Activated naive CD4-positive, alpha-beta T cell treated with anti-CD3 and anti-CD28 coated beads for 36 hours (primary cell): ENCODE data around the gene ST3GAL3. TPM values are rescaled to one million over a fixed set of nuclear protein-coding genes. Genes with fewer than 3 reads are reported as not detected.

Source experiments
- CTCF ChIA-PET: fragments of 350-600 bp; sonication (Branson Sonifier 250); formaldehyde crosslinking; loops from one replicate; lab custom pipeline; 2021; ENCODE audit warnings: antibody characterized with exemption; lab: Charles Lee
- DNase-seq: peaks from one replicate; pipeline ENCODE4 v3.0.0-alpha.2; 2020
- H3K27ac Mint-ChIP-seq: one replicate; pipeline ENCODE4 v1.8.0; 2021; ENCODE audit warnings: mild to moderate bottlenecking, mixed read lengths
- H3K27me3 Mint-ChIP-seq: one replicate; pipeline ENCODE4 v1.8.0; 2021; ENCODE audit warnings: low read depth, mixed read lengths
- H3K36me3 Mint-ChIP-seq: one replicate; pipeline ENCODE4 v1.8.0; 2021; ENCODE audit warnings: low read depth, mixed read lengths
- H3K4me1 Mint-ChIP-seq: one replicate; pipeline ENCODE4 v1.8.0; 2021; ENCODE audit warnings: low read depth, mixed read lengths
- H3K4me3 Mint-ChIP-seq: one replicate; pipeline ENCODE4 v1.8.0; 2021; ENCODE audit warnings: mild to moderate bottlenecking, moderate library complexity, mixed read lengths
- H3K9me3 Mint-ChIP-seq: one replicate; pipeline ENCODE4 v1.8.0; 2021; ENCODE audit warnings: mixed read lengths
- intact Hi-C: fragments of 100-400 bp; cut with micrococcal nuclease; formaldehyde crosslinking; loops from one replicate; pipeline ENCODE4 v1.15.1; 2023
- total RNA-seq, 2 experiments: library from RNA; stranded (reverse); gene quantifications; one replicate each; pipeline ENCODE4 v1.2.3, GENCODE V29; 2021

Gene ST3GAL3
- total RNA-seq, 2 experiments from 2014 or later = 14.2 to 17.8 TPM

DNA sequence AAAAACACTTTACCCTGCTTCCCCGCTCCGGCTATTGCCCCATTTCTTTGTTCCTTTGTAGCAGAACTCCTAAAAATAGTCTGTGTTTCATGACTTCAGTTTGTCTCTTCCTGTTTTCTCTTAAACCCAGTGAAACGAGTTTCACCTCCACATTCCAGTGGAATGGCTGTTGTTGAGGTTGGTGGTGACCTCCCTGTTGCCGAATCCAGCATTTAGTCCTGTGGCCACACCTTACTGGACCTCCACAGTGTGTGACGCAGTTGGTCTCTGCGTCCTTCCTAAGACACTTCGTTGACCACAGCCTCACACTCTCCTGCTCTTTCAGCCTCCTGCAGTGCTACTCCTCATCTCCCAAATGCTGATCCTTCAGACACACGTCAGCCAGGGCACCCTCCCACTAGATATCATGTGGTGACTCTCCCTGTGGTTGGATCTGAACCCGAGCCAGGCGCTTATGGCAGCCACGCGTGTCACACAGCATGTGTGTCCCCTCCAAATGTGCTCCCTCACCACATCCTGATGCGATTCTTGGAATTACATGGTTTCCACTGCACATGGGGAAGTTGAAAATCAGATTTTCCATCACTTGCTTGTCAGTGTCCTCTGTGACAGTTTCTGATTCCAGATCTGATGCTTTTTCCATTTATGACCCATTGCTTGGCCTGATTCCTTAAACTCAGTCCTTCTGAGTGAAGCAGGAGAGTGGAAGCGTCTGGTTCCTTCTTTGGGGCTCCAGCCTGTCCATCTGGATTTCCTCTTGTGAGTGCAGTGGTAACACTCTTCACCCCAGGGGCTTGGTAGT lies 127.1 kb downstream of the ST3GAL3 start:
- peak; percentile 21 for DNase-seq
- H3K4me1 Mint-ChIP-seq = peaks cover 61% of the 10 kb centered on the region
- no peak overlapping the region for H3K27ac Mint-ChIP-seq
- no peaks in the 10 kb centered on the region for H3K27me3 Mint-ChIP-seq
- no peak overlapping the region for H3K4me3 Mint-ChIP-seq
- CTCF ChIA-PET = no interaction called here
- peaks cover 7% of the 10 kb centered on the region for H3K36me3 Mint-ChIP-seq
- intact Hi-C loops = loop anchor here (5.0 kb wide), 1 partner anchor 98 kb away; the partner anchor contains the start of gene ARTN
- H3K9me3 Mint-ChIP-seq = no peaks in the 10 kb centered on the region

GRCh38 chr1:43835082-43836021 lies 128.0 kb downstream of the ST3GAL3 start:
- peaks cover 61% of the 10 kb centered on the region for H3K4me1 Mint-ChIP-seq
- H3K9me3 Mint-ChIP-seq = no peaks in the 10 kb centered on the region
- peak overlapping the region; percentile 64 for H3K27ac Mint-ChIP-seq
- H3K36me3 Mint-ChIP-seq = peaks cover 11% of the 10 kb centered on the region
- H3K4me3 Mint-ChIP-seq = no peak overlapping the region
- H3K27me3 Mint-ChIP-seq = no peaks in the 10 kb centered on the region
- CTCF ChIA-PET = no interaction called here
- intact Hi-C loops = loop anchor here (2.0 kb wide), 1 partner anchor 29 kb away; no protein-coding TSS in a partner anchor
- no peak for DNase-seq

DNA sequence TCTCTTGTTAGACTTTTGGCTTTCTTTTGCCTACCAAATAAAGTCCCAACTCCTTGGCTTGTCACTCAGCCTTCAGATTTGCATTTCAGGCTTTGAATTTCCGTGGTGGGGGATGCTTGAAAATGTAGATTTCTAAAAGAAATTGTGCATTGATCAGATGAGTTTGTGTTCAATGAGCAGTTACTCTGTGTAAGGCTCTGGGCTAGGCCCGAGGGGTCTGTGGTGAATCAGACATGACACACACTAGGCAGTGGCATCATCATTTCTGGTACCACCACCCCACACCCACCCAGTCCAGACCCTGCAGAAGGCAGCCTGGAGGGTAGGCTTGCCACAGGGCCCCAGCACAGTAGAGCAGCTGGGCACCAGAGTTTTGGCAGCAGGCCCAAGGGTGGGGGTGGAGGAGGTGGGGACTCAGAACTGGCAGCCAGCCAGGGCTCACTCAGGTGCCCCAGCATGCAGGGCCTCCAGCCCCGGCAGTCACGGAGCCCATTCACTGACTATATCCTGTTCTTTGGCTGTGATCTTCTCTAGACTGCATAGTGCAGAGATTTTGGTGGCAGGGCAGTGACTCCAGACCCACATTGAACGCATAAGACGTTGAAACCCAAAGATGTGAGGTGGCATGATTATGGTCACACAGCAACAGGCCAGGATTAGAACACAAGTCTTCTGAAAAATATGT lies 129.1 kb downstream of the ST3GAL3 start:
- DNase-seq = peak; percentile 75
- H3K36me3 Mint-ChIP-seq = peaks cover 15% of the 10 kb centered on the region
- intact Hi-C loops = loop anchor here (2.0 kb wide), 1 partner anchor 28 kb away; no protein-coding TSS in a partner anchor
- H3K4me3 Mint-ChIP-seq = no peak overlapping the region
- H3K27me3 Mint-ChIP-seq = no peaks in the 10 kb centered on the region
- peaks cover 52% of the 10 kb centered on the region for H3K4me1 Mint-ChIP-seq
- CTCF ChIA-PET = no interaction called here
- no peaks in the 10 kb centered on the region for H3K9me3 Mint-ChIP-seq
- peak overlapping the region; percentile 12 for H3K27ac Mint-ChIP-seq

DNA sequence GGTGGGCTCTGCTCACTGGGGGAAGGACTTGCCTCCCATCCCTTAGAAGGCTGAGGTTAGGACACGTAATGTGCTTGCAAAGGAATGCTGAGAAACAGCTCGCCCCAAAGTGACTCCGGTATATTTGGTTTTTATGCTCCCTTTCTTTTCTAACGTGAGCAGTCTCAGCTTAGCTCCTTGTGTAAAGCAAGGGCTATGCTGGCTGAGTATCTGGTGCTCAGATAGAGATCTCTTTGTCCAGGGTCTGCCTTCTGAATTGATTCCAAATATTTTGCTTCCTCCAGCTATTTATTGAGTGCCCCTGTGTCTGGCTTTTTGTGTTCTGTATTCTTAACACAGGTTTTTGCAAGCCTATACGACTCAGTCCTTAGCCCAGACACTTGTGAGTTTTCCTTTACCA lies 131.7 kb downstream of the ST3GAL3 start:
- Mint-ChIP-seq H3K27me3 (no peaks in the 10 kb centered on the region), H3K9me3 (peaks cover 8% of the 10 kb centered on the region), H3K4me3 (no peak overlapping the region), H3K27ac (no peak overlapping the region), H3K36me3 (peaks cover 33% of the 10 kb centered on the region), H3K4me1 (peaks cover 31% of the 10 kb centered on the region)
- intact Hi-C loops = no loop called here
- no peak for DNase-seq
- CTCF ChIA-PET = interaction anchor here (0.9 kb wide), 1 partner anchor 15 kb away, joined by 3 read pairs; no protein-coding TSS in a partner anchor

DNA sequence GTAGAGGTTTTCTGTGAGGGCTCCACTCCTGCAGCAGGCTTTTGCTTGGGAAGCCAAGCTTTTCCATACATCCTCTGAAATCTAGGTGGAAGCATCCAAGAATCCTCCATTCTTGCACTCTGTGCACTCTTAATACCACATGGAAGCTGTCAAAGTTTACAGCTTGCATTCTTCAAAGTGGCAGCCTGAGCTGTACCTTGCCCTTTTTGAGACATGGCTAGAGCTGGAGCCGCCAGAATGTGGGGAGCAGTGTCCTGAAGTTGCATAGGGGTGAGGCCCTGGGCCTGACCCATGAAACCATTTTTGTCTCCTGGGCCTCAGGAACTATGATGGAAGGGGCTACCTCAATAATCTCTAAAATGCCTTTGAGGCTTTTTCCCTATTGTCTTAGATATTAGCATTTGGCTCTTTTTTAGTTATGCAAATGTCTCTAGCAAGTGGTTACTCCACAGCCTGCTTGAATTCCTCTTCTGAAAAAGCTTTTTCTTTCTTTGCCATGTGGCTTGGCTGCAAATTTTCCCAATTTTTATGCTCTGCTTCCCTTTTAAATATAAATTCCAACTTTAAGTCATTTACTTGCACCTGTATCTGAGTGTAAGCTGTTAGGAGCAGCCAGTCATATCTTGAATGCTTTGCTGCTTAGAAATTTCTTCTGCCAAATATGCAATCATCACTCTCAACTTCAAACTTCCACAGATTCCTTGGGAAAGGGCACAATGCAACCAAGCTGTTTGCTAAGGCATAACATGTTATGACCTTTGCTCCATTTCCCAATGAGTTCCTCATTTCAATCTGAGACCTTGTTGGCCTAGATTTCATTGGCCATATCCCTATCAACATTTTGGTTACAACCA lies 134.2 kb downstream of the ST3GAL3 start:
- CTCF ChIA-PET = interaction anchor here (0.8 kb wide), 1 partner anchor 76 kb away, joined by 3 read pairs; no protein-coding TSS in a partner anchor
- H3K9me3 Mint-ChIP-seq = peaks cover 8% of the 10 kb centered on the region
- no peak overlapping the region for H3K27ac Mint-ChIP-seq
- no peaks in the 10 kb centered on the region for H3K27me3 Mint-ChIP-seq
- H3K4me3 Mint-ChIP-seq = no peak overlapping the region
- intact Hi-C loops = no loop called here
- H3K36me3 Mint-ChIP-seq = peaks cover 33% of the 10 kb centered on the region
- DNase-seq = no peak
- H3K4me1 Mint-ChIP-seq = peaks cover 6% of the 10 kb centered on the region

- CTCF ChIA-PET = no interaction called here
- H3K27ac Mint-ChIP-seq = no peak overlapping the region
Observed at GRCh38 chr1:43842175-43842498, 134.8 kb downstream of the ST3GAL3 start.

DNA sequence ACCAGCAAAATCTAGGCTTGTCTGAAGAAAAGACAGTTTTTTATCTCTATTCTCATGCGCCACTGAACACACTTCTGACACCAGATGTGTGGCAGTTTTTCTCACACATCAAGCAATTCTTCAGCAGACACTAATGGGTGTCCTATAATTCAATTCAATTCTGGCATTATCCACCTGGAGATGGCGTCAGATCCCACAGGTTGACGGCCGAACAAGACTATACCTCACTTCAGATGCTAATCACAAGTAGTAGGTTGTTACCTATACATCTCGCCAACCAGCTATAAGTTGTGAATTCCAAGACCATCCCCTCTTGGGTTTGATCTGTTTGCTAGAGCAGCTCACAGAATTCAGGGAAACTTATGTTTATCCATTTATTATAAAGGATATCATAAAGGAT lies 136.3 kb downstream of the ST3GAL3 start:
- intact Hi-C loops = no loop called here
- CTCF ChIA-PET = no interaction called here
- Mint-ChIP-seq H3K9me3 (peaks cover 8% of the 10 kb centered on the region), H3K27me3 (no peaks in the 10 kb centered on the region), H3K27ac (no peak overlapping the region), H3K4me3 (no peak overlapping the region), H3K36me3 (peaks cover 27% of the 10 kb centered on the region), H3K4me1 (peaks cover 9% of the 10 kb centered on the region)
- DNase-seq = no peak

More at GRCh38 chr1:43842175-43842498, 134.8 kb downstream of the ST3GAL3 start:
- Mint-ChIP-seq H3K4me3 (no peak overlapping the region), H3K36me3 (peaks cover 33% of the 10 kb centered on the region), H3K27me3 (no peaks in the 10 kb centered on the region), H3K9me3 (peaks cover 8% of the 10 kb centered on the region), H3K4me1 (peaks cover 4% of the 10 kb centered on the region)
- no peak for DNase-seq
- intact Hi-C loops = no loop called here

GRCh38 chr1:43844114-43844513 lies 136.8 kb downstream of the ST3GAL3 start:
- Mint-ChIP-seq H3K9me3 (peaks cover 8% of the 10 kb centered on the region), H3K27me3 (no peaks in the 10 kb centered on the region), H3K36me3 (peaks cover 26% of the 10 kb centered on the region), H3K4me1 (peaks cover 9% of the 10 kb centered on the region), H3K4me3 (no peak overlapping the region), H3K27ac (no peak overlapping the region)
- DNase-seq = no peak
- intact Hi-C loops = no loop called here
- CTCF ChIA-PET = interaction anchor here (0.7 kb wide), 1 partner anchor 312 kb away, joined by 3 read pairs; no protein-coding TSS in a partner anchor

GRCh38 chr1:43847290-43847689 lies 140.0 kb downstream of the ST3GAL3 start:
- CTCF ChIA-PET = no interaction called here
- Mint-ChIP-seq H3K4me1 (peaks cover 9% of the 10 kb centered on the region), H3K27ac (no peak overlapping the region), H3K4me3 (no peak overlapping the region), H3K36me3 (peaks cover 12% of the 10 kb centered on the region), H3K9me3 (peaks cover 3% of the 10 kb centered on the region), H3K27me3 (no peaks in the 10 kb centered on the region)
- no peak for DNase-seq
- intact Hi-C loops = no loop called here

GRCh38 chr1:43847882-43848281 lies 140.5 kb downstream of the ST3GAL3 start:
- intact Hi-C loops = no loop called here
- peaks cover 3% of the 10 kb centered on the region for H3K9me3 Mint-ChIP-seq
- H3K27ac Mint-ChIP-seq = no peak overlapping the region
- CTCF ChIA-PET = no interaction called here
- no peak overlapping the region for H3K4me3 Mint-ChIP-seq
- H3K36me3 Mint-ChIP-seq = peaks cover 7% of the 10 kb centered on the region
- H3K4me1 Mint-ChIP-seq = peaks cover 9% of the 10 kb centered on the region
- H3K27me3 Mint-ChIP-seq = no peaks in the 10 kb centered on the region
- no peak for DNase-seq

GRCh38 chr1:43849670-43850069 lies 142.3 kb downstream of the ST3GAL3 start:
- H3K27ac Mint-ChIP-seq = no peak overlapping the region
- no peaks in the 10 kb centered on the region for H3K27me3 Mint-ChIP-seq
- DNase-seq = no peak
- H3K9me3 Mint-ChIP-seq = no peaks in the 10 kb centered on the region
- no peak overlapping the region for H3K4me3 Mint-ChIP-seq
- H3K4me1 Mint-ChIP-seq = peaks cover 9% of the 10 kb centered on the region
- CTCF ChIA-PET = interaction anchor here (0.7 to 1.5 kb wide), 3 partner anchors 85 to 610 kb away, joined by 3 to 5 read pairs (median 3); no protein-coding TSS in a partner anchor
- intact Hi-C loops = no loop called here
- peaks cover 6% of the 10 kb centered on the region for H3K36me3 Mint-ChIP-seq
